ENCODE data around the gene SETDB1.

GRCh38 chr1:150888727-150889126 lies 37.4 kb upstream of the SETDB1 start:
- TF ChIP-seq POLR2A (IDR thresholded peaks at IDR 0.05; ENCODE audit: low read depth, low read length) (no peak), POLR2AphosphoS5 (IDR thresholded peaks at IDR 0.05; ENCODE audit: low read depth, low read length) (no peak)

Measured in GM12892 (cell line).